ENCODE data around the gene BTBD6.

Gene BTBD6

DNA sequence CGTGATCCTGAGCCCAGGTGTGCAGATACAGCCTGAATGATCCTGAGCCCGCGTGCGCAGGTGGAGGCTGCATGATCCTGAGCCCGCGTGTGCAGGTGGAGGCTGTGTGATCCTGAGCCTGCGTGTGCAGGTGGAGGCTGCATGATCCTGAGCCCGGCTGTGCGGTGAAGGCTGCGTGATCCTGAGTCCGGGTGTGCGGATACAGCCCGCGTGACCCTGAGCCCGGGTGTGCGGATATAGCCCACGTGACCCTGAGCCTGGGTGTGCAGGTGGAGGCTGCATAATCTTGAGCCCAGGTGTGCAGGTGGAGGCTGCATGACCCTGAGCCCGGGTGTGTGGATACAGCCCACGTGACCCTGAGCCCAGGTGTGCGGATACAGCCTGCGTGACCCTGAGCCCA lies 32.2 kb downstream of the BTBD6 start:
- no peak overlapping the region for H3K4me3 ChIP-seq (ENCODE audit: low read depth in 1 of 2, low read length in 1 of 2)
- no peaks in the 10 kb centered on the region for H3K27me3 ChIP-seq
- no peaks in the 10 kb centered on the region for H3K4me1 ChIP-seq (ENCODE audit: control insufficient read depth in 1 of 2, insufficient read depth in 1 of 2, low read depth in 1 of 2, low read length in 1 of 2)
- H3K36me3 ChIP-seq: no peaks in the 10 kb centered on the region
- TF ChIP-seq, protein P1, sequence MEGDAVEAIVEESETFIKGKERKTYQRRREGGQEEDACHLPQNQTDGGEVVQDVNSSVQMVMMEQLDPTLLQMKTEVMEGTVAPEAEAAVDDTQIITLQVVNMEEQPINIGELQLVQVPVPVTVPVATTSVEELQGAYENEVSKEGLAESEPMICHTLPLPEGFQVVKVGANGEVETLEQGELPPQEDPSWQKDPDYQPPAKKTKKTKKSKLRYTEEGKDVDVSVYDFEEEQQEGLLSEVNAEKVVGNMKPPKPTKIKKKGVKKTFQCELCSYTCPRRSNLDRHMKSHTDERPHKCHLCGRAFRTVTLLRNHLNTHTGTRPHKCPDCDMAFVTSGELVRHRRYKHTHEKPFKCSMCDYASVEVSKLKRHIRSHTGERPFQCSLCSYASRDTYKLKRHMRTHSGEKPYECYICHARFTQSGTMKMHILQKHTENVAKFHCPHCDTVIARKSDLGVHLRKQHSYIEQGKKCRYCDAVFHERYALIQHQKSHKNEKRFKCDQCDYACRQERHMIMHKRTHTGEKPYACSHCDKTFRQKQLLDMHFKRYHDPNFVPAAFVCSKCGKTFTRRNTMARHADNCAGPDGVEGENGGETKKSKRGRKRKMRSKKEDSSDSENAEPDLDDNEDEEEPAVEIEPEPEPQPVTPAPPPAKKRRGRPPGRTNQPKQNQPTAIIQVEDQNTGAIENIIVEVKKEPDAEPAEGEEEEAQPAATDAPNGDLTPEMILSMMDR (IDR thresholded peaks at IDR 0.05): no peak
- no peaks in the 10 kb centered on the region for H3K9me3 ChIP-seq
- no peak overlapping the region for H3K27ac ChIP-seq

GRCh38 chr14:105281371-105282097 lies 33.2 kb downstream of the BTBD6 start:
- H3K4me3 ChIP-seq (ENCODE audit: low read depth in 1 of 2, low read length in 1 of 2): no peak overlapping the region
- H3K9me3 ChIP-seq: no peaks in the 10 kb centered on the region
- no peaks in the 10 kb centered on the region for H3K27me3 ChIP-seq
- no peaks in the 10 kb centered on the region for H3K36me3 ChIP-seq
- TF ChIP-seq, protein P1 (IDR thresholded peaks at IDR 0.05): no peak
- no peak overlapping the region for H3K27ac ChIP-seq
- H3K4me1 ChIP-seq (ENCODE audit: control insufficient read depth in 1 of 2, insufficient read depth in 1 of 2, low read depth in 1 of 2, low read length in 1 of 2): no peaks in the 10 kb centered on the region

DNA sequence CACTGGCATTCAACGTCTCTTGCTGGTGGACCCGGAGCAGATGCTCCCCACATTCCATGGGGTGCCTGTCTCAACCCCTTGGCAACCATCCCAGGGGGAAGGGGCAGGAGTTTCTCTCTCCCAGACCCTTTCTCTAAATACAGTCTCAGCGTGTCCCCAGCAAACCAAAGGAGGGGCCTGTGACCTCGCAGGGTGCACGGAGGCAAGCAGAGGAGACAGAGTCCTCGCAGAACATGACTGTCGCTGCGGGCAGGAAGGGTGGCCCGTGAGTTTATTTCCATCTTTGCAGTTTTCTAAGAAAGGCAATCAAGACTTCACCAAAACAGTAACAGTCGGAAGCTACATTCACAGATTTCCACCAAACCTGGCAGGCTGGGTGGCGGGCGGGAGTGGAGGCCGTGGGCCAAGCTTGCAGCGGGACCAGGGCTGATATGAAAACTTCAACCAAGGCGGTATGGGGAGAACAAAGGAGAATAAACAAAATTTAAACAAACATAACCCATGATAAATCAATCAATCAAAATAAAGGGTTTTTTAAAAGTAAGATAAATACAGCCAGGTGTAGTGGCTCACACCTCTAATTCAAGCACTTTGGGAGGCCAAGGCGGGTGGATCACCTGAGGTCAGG lies 33.9 kb downstream of the BTBD6 start:
- Histone ChIP-seq H3K27me3 (no peaks in the 10 kb centered on the region), H3K4me1 (ENCODE audit: control insufficient read depth in 1 of 2, insufficient read depth in 1 of 2, low read depth in 1 of 2, low read length in 1 of 2) (no peaks in the 10 kb centered on the region), H3K9me3 (no peaks in the 10 kb centered on the region), H3K36me3 (no peaks in the 10 kb centered on the region), H3K4me3 (ENCODE audit: low read depth in 1 of 2, low read length in 1 of 2) (no peak overlapping the region), H3K27ac (no peak overlapping the region)
- TF ChIP-seq, protein P1 (IDR thresholded peaks at IDR 0.05): no peak

- Histone ChIP-seq H3K4me1 (ENCODE audit: control insufficient read depth in 1 of 2, insufficient read depth in 1 of 2, low read depth in 1 of 2, low read length in 1 of 2) (no peaks in the 10 kb centered on the region), H3K4me3 (ENCODE audit: low read depth in 1 of 2, low read length in 1 of 2) (no peak overlapping the region), H3K27ac (no peak overlapping the region), H3K9me3 (no peaks in the 10 kb centered on the region), H3K27me3 (no peaks in the 10 kb centered on the region), H3K36me3 (no peaks in the 10 kb centered on the region)
- TF ChIP-seq, protein P1 (IDR thresholded peaks at IDR 0.05): no peak
Measured at GRCh38 chr14:105283028-105283427, 34.7 kb downstream of the BTBD6 start.

- Histone ChIP-seq H3K36me3 (no peaks in the 10 kb centered on the region), H3K27me3 (no peaks in the 10 kb centered on the region), H3K9me3 (no peaks in the 10 kb centered on the region), H3K4me1 (ENCODE audit: control insufficient read depth in 1 of 2, insufficient read depth in 1 of 2, low read depth in 1 of 2, low read length in 1 of 2) (no peaks in the 10 kb centered on the region), H3K4me3 (ENCODE audit: low read depth in 1 of 2, low read length in 1 of 2) (no peak overlapping the region), H3K27ac (no peak overlapping the region)
- TF ChIP-seq, protein P1 (IDR thresholded peaks at IDR 0.05): no peak
Measured at GRCh38 chr14:105283899-105284298, 35.6 kb downstream of the BTBD6 start.
